ENCODE data around the gene MRPL53. TPM values are rescaled to one million over a fixed set of nuclear protein-coding genes. Genes with fewer than 3 reads are reported as not detected.
"Not testable (repeated sequence)": the region's sequence is repeated elsewhere in the genome, so short reads cannot be mapped to it uniquely, and the experiment has no call there.

MRPL53 gene
- total RNA-seq, 1 donor from 2014 or later = 37.7 TPM

DNA sequence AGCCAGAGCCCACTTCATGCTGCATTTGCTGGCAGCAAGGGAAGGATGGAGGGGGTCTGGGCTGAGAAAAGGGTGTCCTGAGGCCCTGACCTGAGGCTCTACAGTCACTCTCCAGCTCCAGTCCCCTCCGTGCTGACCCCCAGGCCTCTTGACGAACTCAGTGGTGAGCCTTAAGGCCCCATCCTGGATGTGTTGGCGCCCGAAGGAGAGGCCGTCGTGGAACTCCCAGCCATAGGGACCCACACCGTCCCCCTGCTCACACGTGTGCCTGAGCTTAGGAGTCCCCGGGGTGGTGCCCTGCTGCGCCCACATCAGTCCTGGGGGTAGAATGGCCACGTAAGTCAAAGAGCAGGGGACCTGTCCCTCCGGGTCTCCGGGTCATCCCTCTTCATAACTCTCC lies 8.1 kb downstream of the MRPL53 start:
- TF ChIP-seq, protein P1, sequence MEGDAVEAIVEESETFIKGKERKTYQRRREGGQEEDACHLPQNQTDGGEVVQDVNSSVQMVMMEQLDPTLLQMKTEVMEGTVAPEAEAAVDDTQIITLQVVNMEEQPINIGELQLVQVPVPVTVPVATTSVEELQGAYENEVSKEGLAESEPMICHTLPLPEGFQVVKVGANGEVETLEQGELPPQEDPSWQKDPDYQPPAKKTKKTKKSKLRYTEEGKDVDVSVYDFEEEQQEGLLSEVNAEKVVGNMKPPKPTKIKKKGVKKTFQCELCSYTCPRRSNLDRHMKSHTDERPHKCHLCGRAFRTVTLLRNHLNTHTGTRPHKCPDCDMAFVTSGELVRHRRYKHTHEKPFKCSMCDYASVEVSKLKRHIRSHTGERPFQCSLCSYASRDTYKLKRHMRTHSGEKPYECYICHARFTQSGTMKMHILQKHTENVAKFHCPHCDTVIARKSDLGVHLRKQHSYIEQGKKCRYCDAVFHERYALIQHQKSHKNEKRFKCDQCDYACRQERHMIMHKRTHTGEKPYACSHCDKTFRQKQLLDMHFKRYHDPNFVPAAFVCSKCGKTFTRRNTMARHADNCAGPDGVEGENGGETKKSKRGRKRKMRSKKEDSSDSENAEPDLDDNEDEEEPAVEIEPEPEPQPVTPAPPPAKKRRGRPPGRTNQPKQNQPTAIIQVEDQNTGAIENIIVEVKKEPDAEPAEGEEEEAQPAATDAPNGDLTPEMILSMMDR (IDR thresholded peaks at IDR 0.05) = no peak
- Histone ChIP-seq H3K9me3 (no peaks in the 10 kb centered on the region), H3K4me1 (peaks cover 8 to 11% of the 10 kb centered on the region in 2 donors), H3K36me3 (peaks cover 8 to 21% of the 10 kb centered on the region in 2 donors), H3K27ac (peak overlapping the region; percentile 81 to 85), H3K27me3 (no peaks in the 10 kb centered on the region), H3K4me3 (peak overlapping the region; percentile 89 to 97)
- intact Hi-C loops (cut with DNase I) = no loop called here
- no peak for DNase-seq (ENCODE audit: low spot score in 2 of 2)

- Histone ChIP-seq H3K9me3 (no peaks in the 10 kb centered on the region), H3K27ac (no peak overlapping the region), H3K36me3 (peaks cover 8 to 21% of the 10 kb centered on the region in 2 donors), H3K4me1 (peaks cover 8 to 18% of the 10 kb centered on the region in 2 donors), H3K27me3 (no peaks in the 10 kb centered on the region), H3K4me3 (no peak overlapping the region)
- intact Hi-C loops (cut with DNase I) = no loop called here
- no peak for DNase-seq (ENCODE audit: low spot score in 2 of 2)
- TF ChIP-seq, protein P1 (IDR thresholded peaks at IDR 0.05) = no peak
Measured at GRCh38 chr2:74462786-74463105, 9.7 kb downstream of the MRPL53 start.

GRCh38 chr2:74462054-74462785 lies 10.3 kb downstream of the MRPL53 start:
- DNase-seq (ENCODE audit: low spot score in 2 of 2) = no peak
- Histone ChIP-seq H3K4me3 (no peak overlapping the region), H3K36me3 (peaks cover 8 to 21% of the 10 kb centered on the region in 2 donors), H3K9me3 (no peaks in the 10 kb centered on the region), H3K27ac (no peak overlapping the region), H3K27me3 (no peaks in the 10 kb centered on the region), H3K4me1 (peaks cover 8 to 18% of the 10 kb centered on the region in 2 donors)
- intact Hi-C loops (cut with DNase I) = no loop called here
- TF ChIP-seq, protein P1 (IDR thresholded peaks at IDR 0.05) = no peak

DNA sequence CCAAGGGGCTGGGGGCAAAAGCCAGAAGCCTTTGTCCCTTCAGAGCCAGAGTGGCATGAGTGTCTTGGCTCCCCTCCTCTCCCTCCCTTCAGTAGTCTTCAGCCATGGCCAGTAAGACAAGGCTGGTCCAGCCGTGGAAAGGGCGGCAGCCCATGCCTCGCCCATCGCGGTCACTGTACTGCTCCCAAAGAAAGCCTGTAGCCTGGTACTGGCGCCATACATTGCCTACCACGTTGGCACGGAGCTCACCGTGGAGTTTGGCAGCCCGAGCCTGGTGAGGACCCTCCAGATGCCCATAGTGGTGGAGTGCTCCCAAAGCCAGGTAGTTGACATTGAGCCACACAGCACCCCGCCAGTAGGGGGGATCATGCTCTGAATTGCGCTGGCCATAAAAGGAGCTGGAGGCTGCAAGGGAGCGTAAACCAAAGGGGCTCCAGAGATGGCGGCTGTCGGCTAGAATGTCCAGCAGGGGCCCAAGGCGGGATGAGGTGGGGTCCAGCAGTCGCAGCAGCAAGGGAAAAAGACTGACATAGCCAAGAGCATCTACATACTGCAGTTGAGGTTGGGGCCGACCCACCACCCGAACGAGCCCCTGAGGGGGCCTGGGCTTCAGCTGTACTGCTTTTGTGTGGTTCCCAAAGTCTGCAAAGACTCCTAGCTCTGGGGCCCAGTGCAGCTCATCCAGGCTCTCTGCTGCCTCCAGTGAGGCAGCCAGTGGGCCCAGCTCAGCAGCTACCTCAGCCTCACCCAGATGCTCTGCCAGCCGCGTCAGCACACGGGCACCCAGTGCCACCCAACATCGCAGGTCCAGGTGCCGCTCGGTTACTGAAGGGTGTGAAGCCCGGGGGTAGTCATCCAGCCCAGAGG lies 11.1 kb downstream of the MRPL53 start:
- no peak overlapping the region for H3K4me3 ChIP-seq
- TF ChIP-seq, protein P1 (IDR thresholded peaks at IDR 0.05) = no peak
- no peaks in the 10 kb centered on the region for H3K27me3 ChIP-seq
- peaks cover 8 to 21% of the 10 kb centered on the region in 2 donors for H3K36me3 ChIP-seq
- DNase-seq (ENCODE audit: low spot score in 2 of 2) = no peak
- no peaks in the 10 kb centered on the region for H3K9me3 ChIP-seq
- intact Hi-C loops (cut with DNase I) = no loop called here
- H3K4me1 ChIP-seq = peaks cover 8 to 26% of the 10 kb centered on the region in 2 donors
- H3K27ac ChIP-seq = no peak overlapping the region

DNA sequence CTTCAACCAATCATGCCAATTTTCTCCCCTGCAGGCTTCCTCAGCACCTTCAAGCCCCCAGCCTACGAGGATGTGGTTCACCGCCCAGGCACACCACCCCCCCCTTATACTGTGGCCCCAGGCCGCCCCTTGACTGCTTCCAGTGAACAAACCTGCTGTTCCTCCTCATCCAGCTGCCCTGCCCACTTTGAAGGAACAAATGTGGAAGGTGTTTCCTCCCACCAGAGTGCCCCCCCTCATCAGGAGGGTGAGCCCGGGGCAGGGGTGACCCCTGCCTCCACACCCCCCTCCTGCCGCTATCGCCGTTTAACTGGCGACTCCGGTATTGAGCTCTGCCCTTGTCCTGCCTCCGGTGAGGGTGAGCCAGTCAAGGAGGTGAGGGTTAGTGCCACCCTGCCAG lies 12.3 kb downstream of the MRPL53 start:
- H3K27ac ChIP-seq; H3K27me3 ChIP-seq; H3K4me3 ChIP-seq; intact Hi-C loops (cut with DNase I); DNase-seq (ENCODE audit: low spot score in 2 of 2); H3K9me3 ChIP-seq: not testable (repeated sequence)
- Histone ChIP-seq H3K36me3 (peaks cover 8 to 21% of the 10 kb centered on the region in 2 donors), H3K4me1 (peaks cover 14 to 34% of the 10 kb centered on the region in 2 donors)

GRCh38 chr2:74459503-74460118 lies 12.9 kb downstream of the MRPL53 start:
- not testable (repeated sequence) for DNase-seq (ENCODE audit: low spot score in 2 of 2); H3K4me3 ChIP-seq; H3K27ac ChIP-seq; H3K9me3 ChIP-seq; H3K27me3 ChIP-seq
- peaks cover 8 to 21% of the 10 kb centered on the region in 2 donors for H3K36me3 ChIP-seq
- H3K4me1 ChIP-seq = peaks cover 15 to 34% of the 10 kb centered on the region in 2 donors
- intact Hi-C loops (cut with DNase I) = loop anchor here (2.0 to 10.0 kb wide), 5 partner anchors 13 to 1905 kb away; partner anchors contain the start of genes AUP1, CCT7, HTRA2 and MRPL53

Measured in ascending aorta (tissue), 2 donors.